Globus pallidus (tissue), 1 donor: Measurements from ENCODE around the gene COL8A2.

Experiments used
- DNase-seq: peaks from one replicate; pipeline ENCODE4 v3.0.0-alpha.2; 2015; ENCODE audit warnings: low spot score

COL8A2 gene

DNA sequence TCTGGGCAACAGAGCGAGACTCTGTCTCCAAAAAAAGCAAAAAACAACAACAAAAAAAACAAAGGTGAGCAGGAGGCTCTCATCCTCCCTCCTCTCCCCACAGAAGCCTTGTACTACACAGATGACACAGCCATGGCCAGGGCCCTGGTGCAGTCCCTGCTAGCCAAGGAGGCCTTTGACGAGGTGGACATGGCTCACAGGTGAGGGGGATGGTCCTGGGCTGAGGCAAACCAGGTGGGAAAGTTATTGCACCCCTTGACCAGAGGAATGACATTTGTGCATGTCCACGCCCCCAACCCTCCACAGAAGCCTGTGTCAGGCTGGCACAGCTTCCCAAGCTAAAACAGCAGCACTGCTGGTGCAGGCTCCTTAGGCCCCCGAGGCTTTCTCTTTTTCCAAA lies 33.9 kb downstream of the COL8A2 start:
- no peak for DNase-seq

DNA sequence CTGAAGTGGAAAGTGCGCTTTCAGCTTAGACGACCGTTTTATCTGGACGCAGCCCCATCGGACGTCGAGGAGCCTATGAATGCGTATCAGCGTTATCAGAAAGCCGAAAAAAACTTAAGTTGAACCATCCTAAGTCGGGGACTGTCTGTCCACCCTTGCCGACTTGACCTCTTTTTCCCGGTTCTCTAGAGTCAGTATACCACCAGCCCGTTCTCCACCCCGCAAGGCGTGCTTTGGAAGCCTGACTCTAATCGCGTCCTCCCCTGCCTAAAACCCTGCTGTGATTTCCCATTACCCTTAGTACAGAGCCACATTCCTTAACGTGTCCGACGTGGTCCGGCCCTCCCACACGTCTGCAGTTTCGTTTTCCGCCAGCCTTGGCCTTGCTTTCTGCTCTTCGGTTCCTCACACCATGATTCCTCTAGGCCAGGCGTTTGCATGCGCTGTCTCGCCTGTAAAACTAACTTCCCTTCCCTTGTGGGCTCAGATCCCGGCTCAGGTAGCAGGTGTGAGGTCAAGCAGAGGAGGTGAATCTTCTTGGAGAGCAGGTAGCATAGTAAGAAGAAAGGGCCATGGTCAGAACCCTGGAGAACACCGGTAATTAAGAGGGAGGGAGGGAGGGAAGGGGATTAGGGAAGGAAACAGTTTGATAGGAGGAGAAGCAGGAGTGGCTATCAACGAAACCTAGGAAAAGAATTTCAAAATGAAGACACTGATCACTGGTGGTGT lies 35.5 kb downstream of the COL8A2 start:
- no peak for DNase-seq

DNA sequence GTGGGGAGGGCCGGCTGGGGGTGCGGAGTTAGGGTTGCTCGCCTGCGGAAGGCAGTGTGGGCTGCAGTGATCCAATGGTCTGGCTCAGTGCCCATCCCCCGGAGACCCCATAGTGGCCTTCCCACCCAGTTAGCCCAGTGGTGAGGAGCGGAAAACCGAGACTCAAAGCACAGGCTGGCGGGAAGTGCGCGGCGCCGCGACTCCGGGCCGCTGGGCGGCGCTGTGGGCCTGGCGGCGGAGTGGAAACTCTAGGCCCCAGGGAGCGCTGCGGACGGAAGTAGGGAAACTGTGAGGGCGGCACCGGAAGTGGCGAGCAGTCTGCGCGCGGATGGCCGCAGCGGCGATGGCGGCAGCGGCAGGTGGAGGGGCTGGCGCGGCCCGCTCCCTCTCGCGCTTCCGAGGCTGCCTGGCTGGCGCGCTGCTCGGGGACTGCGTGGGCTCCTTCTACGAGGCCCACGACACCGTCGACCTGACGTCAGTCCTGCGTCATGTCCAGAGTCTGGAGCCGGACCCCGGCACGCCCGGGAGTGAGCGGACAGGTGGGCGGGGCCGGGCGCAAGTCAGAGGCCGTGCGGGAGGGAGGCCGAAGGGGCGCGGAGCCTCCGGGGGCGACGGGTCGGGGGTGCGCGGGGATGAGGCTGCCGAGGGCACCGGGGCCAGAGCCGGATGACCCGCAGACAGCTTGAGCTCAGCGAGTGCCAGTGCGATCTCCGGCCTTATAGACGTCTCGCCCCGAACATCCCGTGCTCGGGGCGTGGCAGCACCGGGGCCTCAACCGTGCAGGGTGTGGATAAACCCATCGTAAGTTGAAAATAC lies 36.2 kb downstream of the COL8A2 start, which contains the start of gene ADPRS:
ADPRS (plus strand) TSS at position 316 of the 816 bp plus-strand sequence; CDS start at position 329, 13 bp downstream.
- peak; percentile 80 for DNase-seq

DNA sequence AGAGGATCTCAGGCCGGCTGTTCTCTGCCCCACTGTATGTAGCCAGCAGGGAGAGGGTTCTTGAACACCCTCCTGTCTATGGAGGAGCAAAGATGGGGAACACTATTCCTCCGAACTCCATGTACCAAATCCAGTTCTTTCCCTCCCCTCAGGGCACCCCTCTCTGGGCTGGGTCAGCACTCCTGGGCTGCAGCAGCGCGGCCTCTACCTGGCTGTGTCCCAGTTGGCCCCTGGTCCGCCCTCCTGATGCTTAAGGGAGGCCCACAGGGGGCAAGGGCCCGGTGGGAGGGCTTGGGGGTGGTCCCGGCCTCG lies 36.8 kb downstream of the COL8A2 start:
- no peak for DNase-seq

DNA sequence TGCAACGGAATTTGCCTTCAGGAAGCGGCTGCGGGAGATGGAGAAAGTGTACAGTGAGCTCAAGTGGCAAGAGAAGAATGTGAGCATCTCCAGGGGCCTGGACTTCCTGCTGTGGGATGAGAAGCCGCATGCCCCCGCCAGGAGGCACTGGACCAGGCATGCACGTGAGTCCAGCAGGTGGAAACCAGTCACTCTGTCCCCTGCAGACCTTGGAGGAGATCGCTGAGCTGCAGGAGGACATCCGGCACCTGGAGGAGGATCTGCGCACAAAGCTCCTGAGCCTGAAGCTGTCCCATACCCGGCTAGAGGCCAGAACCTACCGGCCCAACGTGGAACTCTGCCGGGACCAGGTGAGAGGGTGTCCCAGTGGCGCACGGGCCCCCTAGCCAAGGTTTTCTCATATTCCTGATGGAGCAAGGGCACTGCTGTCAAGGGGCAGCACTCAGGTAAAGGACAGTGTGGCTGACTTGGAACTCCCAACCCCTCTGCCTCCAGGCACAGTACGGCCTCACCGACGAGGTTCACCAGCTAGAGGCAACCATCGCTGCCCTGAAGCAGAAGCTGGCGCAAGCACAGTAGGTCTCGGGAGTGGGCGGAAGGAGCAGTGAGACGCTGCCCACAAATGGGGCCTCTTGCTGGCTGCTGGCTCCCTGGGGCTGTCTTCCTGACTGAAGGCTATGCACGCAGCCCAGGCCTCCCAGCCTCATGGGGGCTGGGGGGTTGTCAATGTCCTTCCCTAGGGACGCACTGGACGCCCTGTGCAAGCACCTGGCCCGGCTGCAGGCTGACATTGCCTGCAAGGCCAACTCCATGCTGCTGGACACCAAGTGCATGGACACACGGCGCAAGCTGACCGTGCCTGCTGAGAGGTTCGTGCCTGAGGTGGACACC lies 37.5 kb downstream of the COL8A2 start:
- no peak for DNase-seq

DNA sequence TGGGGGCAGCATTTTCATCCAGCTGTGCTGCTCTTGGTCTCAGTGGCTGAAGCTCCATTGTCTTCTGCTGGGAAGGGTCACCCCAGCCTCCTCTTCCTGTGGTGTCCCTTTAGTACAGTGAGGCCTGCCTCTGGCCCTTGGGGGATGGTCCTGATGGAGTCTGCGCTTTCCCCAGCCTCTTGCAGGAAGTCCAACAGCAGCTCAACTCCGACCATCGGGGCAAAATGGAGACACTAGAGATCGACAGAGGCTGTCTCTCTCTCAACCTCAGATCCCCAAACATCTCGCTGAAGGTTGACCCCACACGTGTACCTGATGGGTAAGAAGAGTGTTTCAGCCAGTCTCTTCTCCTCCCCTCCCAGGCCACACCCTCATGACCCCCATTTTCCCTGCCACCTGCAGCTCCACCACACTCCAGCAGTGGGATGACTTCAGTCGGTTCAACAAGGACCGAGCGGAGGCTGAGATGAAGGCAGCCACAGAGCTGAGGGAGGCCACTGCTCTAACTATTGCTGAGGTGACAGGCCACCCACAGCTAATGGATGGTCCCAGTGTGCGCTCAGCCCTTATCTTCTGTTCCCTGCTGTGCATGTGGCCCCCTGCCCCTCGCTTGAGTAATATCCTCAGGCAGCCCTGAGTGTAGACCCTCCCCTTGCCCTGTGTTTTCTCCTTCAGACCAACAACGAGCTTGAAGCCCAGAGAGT lies 38.3 kb downstream of the COL8A2 start:
- no peak for DNase-seq

DNA sequence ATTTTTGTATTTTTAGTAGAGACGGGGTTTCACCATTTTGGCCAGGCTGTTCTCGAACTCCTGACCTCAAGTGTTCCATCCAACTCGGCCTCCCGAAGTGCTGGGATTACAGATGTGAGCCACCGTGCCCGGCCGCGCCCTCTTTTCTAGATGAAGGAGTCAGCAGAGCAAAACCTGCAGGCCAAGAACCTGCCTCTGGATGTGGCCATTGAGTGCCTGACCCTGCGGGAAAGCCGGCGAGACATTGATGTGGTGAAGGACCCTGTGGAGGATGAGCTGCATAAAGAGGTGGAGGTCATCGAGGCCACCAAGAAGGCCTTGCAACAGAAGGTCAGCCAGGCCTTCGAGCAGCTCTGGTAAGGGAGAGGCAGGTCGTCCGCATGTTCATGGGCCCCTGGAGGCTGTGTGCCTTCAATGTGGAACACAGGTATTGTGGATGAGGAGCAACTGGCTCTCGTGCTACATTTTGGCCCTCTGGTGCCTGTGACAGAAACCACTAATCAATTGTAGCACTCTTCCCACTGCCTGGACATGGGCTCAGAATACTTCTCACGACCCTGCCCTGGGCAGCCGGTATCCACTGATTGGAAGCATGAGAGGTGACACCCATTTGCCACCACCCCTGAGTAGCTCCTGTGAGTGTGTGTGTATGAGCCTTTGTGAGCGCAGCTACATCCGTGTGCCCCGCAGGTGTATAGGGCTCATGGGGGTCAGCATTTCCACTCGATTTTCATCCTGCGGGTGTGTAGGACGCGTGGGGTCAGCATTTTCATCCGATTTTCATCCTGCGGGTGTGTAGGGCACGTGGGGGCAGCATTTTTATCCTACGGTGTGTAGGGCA lies 39.1 kb downstream of the COL8A2 start:
- DNase-seq, result no peak

DNA sequence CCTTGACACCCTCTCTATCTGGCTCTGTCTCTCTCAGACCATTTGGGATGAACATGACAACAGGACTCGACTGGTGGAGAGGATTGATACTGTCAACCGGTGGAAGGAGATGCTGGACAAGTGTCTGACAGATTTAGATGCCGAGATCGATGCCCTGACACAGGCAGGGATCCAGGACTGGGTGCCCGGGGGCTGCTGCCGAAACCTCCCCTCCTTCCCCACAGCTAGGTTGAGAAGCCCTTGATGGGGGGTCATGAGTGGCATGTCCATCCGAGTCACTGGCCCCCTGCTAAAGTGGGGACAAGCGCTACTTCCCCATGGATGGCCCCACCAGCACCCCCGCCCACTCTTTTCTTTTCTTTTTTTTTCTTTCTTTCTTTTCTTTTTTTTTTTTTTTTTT lies 39.9 kb downstream of the COL8A2 start:
- no peak for DNase-seq

DNA sequence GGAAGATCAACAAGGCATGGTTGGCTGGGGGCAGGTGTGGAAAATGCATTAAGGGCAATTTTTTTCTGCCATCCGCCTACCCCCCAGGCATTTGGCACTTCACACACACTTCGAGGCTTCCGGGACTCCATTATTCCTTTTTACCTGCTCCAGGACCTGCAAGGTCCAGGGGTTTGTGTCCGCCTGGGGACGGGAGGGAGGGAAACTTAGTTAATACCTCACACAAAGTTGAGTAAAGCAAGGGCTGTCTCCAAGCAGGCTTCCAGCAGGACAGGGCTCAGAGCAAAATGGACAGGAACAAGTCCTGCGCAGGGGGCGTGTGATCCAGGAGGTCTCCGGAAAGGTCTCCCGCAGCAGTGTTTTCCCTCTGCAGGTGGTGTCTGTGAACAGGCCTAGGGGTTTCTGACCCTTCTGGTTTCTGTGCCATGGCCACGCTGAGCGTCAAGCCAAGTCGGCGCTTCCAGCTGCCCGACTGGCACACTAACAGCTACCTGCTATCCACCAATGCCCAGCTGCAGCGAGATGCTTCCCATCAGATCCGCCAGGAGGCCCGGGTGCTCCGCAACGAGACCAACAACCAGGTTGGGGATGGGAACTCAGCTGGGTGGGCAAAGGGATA lies 40.4 kb downstream of the COL8A2 start:
- DNase-seq, result no peak

DNA sequence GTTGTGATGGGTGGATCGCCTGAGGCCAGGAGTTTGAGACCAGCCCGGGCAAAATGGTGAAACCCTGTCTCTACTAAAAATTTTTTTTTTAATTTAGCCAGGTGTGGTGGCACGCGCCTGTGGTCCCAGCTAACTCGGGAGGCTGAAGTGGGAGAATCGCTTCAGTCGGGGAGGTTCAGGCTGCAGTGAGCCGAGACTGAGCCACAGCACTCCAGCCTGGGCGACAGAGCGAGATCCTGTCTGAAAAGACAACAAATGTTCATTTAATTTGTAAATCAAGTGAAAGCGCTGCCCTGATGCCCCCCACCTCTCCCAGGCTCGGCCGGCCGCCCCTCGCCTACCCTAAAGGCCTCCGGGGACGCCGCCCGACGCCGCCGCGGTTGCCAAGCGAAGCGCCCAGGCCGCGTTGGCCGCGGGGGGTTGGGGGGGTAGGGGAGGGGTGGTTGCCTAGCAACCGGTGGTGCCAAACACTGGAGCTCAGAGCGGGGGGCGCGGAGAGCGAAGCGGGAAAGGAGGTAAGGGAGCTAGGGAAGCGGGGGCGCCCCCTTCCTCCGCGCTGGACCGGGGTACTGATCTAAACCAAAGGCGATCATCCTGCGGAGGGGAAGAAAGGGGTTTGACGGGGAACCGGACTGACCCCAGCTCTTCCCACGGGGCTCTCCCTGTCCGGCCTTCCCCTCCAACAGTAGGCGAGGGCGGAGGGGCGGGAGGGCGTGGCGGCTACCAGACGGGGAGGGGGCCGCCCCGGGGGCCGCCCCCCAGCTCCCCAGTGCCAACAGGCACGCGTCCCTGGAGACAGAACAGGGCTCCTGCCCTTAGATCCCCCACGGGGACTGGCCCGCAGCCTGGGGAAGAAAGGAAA lies 41.2 kb downstream of the COL8A2 start, which contains the start of gene TEKT2:
TEKT2 (plus strand) TSS at position 460 of the 862 bp plus-strand sequence. CDS start 828 bp downstream, outside the sequence.
- DNase-seq, result peak; percentile 63

DNA sequence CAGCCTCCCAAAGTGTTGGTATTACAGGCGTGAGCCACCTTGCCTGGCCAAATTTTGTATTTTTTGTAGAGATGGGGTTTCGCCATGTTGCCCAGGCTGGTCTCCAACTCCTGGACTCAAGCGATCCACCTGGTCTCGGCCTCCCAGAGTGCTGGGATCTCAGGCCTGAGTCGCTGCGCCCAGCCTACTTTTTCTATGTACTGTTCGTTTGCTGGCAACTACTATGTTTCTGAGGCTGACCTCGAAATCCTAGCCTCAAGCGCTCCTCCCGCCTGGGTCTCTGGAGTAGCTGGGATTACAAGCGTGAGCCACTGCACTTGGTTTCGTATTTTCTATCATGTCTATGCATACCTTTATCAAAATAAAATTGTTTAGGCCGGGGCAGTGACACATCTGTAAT lies 41.8 kb downstream of the COL8A2 start:
- DNase-seq, result no peak

DNA sequence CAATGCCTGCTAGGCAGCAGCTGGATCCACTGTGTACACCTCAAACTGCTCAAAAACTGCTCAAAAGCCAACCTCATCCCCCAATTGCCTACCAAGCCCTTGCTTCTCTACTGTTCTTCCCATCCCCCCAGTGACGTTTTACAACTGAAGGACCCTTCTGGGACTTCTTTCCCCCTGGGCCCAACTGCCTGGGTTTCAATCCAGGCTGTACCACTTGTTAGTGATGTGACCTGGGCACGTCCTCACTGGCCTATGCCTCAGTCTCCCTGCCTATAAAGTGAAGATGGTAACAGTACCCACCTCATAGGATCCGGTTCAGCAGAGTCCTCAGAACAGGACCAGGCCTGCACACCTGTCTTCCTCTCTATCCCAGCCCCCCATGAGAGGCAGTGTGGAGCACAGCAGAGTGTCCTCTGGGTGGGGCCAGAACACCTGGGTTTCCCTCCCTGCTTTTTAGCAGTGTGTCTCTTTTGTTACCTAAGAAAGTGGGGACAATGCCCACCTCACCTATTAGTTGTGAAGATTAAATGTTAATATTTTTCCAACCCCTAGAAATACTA lies 43.0 kb downstream of the COL8A2 start:
- no peak for DNase-seq

DNA sequence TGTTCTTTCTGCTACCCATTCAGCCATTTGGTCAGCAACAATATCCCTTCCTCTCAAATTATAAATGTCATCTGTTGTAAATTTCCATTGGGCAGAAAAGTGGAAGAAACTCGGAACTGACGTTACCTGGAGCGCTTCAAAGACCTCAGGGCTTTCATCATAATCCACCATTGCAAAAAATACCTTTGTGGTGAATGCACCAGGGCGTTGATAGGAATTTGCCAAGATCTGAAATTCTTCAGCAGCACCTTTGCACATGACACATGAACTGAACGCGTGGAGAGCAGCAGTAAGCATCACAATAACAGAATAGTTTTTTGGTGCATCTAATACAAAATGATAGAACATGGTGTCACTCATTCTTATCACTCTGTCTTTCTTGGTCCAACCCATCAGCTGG lies 44.2 kb downstream of the COL8A2 start:
- no peak for DNase-seq

DNA sequence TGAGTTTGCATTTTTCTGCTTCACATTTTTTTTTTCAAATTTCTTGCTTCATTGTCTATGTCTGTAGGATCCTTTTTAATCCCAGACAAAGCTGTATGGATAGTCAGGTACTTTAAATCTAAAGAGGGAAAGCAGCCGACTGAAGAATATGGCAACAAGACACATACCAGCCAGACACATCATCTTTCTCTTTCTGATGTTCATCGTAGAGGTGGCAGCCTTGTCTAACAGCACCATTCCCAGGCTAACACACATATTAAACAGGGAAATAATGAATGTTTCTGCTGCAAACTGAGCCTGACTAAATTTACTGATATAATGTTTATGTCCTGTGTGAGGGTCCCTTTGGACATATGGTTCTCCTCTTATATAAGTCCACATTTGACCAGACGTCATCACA lies 44.8 kb downstream of the COL8A2 start:
- no peak for DNase-seq

DNA sequence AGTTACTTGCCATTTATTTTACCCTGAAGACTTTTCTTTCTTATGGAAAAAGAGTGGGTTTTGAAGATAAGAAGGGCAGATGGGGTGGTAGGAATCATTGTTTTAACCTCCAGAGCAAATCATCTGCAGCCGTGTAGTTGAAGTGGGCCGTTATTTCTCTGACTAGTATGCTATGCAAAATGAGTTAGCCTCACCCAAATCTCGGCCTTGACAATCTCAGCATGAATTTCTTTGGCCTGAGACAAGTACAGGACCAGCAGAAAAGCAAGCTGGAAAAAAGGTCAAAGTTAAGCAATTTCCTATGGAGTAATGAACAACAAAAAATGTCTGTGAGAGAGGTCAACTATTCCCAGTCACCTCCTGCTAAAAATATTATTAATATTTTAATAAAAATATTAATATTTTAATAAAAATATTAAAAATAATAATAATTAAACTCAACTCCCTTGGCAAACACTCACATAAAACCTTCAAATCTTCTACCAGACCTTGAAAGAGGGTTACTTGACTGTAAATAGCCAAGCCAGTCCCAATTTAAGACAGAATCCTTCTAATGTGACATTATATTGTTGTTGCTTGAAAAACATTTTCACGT lies 47.9 kb downstream of the COL8A2 start:
- no peak for DNase-seq

DNA sequence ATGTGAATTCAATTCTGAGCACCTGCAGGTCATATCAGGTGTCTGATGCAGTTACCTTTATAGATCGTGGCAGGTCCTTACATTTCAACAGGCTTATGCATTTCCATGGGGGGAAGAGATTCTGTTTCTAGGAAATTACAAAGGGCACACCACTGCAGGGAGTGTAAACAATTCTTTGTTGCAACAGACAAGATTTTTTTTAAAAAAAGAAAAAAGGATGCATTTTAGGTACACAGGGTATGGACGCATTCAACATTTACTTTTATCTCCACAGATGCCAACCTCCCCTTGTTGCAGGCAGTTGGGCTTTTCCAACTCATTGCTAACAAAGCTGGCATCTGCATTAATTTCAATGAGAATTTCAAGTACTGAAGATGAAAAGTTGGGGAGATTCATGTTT lies 54.7 kb downstream of the COL8A2 start:
- DNase-seq, result no peak

DNA sequence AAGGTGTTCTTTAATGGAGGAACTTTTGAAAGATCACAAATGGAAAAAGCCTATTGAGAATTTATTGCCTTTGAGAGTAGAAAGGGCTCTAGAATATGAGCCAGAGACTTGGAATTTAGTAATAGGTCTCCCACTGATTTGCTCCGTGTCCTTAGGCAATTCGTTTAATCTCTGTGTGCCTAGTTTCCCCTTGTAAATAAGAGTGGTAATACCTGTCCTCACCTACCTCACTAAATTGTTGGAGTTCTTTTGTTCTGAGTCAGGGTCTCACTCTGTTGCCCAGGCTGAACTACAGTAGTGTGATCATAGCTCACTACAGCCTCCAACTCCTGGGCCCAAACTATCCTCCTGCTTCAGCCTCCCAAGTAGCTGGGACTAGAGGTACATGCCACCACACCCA lies 56.2 kb downstream of the COL8A2 start:
- DNase-seq, result no peak

DNA sequence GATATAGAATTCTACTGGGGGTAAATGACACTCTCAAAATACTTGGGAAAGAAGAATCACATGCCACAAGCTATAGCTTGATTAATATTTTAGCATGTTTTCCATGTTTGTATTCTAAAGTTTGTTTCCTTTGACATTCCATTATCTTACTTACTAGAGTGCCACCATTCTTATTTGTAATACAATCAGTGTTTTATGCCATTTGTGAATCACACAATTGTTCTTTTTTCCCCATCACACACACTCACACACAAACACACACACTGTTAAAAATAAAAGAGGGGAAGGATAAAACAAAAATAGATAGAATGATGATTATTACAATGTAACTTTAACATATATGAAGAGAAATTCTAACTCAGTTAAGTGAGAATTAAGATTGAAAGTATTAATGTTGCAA lies 57.2 kb downstream of the COL8A2 start:
- peak; percentile 84 for DNase-seq

DNA sequence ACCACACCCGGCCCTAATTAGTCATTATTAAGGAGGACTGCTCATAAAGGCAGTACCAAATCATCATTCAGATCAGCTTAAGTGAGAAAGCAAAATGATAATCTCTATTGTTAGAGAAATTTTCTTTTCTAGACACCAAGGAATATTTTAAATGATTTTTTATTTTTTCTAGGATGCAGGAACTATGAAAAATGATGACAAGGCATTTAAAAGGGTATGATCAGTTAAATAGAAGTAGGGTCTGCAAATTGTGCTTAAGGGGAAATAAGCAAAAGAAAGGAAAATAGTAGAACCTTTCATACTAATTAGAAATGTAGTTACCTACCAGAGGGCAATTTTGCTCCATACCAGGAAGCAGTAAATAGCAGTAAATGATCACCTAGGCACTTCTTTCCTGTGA lies 62.7 kb downstream of the COL8A2 start:
- DNase-seq, result no peak
